ENCODE data around the gene ADAMTSL1. TPM values are rescaled to one million over a fixed set of nuclear protein-coding genes. Genes with fewer than 3 reads are reported as not detected.

The ADAMTSL1 gene
- total RNA-seq, 1 experiment from 2014 or later = not detected

DNA sequence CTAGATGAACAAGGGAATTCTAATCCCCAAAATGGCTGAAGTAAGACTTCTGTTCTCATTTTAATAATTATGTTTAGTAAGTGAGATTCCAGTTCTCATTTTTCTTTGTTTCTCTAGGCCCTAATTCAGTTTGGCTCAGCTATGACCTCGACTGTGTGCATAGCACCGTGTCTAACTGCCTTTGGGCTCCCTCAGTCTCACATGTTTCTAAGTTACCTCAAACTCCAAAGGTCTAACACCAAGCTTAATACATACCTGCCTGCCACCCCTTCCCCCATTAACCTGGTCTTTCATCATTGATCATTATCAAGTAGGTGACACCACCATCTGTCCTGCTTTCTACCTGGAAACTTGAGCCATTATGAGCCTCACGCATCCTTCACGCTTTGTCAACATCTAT lies 285.9 kb downstream of the ADAMTSL1 start:
- H3K27ac Mint-ChIP-seq (ENCODE audit: unreplicated experiment) = no peak overlapping the region
- CTCF ChIA-PET = no interaction called here

DNA sequence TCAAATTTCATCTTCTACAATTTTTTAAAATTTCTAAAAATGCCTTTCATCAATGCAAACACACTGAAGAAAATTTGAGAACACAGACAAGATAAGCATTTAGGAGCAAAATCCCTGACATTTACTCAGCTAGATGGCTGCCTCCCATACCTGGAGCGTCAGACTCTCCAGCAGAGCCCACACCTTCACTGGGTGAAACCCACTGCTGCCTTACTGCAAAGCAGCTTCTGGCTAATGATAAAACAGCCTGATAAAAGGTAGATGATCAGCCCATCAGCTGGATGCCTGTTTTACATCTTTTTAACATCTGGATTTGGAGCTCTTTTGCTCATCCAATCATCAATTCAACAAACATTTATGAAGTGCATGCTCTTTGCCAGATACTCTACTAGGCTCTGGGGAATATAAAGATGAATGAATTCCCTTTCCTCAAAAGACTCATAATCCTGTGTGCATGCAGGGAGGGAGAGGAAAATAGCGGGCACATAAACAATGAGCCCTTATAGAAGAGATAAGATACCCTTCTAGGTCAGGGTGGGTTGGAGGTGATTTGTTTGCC lies 287.9 kb downstream of the ADAMTSL1 start:
- TF ChIP-seq, protein P1, sequence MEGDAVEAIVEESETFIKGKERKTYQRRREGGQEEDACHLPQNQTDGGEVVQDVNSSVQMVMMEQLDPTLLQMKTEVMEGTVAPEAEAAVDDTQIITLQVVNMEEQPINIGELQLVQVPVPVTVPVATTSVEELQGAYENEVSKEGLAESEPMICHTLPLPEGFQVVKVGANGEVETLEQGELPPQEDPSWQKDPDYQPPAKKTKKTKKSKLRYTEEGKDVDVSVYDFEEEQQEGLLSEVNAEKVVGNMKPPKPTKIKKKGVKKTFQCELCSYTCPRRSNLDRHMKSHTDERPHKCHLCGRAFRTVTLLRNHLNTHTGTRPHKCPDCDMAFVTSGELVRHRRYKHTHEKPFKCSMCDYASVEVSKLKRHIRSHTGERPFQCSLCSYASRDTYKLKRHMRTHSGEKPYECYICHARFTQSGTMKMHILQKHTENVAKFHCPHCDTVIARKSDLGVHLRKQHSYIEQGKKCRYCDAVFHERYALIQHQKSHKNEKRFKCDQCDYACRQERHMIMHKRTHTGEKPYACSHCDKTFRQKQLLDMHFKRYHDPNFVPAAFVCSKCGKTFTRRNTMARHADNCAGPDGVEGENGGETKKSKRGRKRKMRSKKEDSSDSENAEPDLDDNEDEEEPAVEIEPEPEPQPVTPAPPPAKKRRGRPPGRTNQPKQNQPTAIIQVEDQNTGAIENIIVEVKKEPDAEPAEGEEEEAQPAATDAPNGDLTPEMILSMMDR (IDR thresholded peaks at IDR 0.05; ENCODE audit: unreplicated experiment) = no peak
- BruUV-seq (replicated peaks) = no TSS peak
- Mint-ChIP-seq H3K27ac (ENCODE audit: unreplicated experiment) (no peak overlapping the region), H3K4me1 (ENCODE audit: low read depth, unreplicated experiment) (no peaks in the 10 kb centered on the region), H3K4me3 (ENCODE audit: low read depth, unreplicated experiment) (no peak overlapping the region), H3K9me3 (ENCODE audit: low read depth, unreplicated experiment) (no peaks in the 10 kb centered on the region), H3K36me3 (ENCODE audit: insufficient read depth, unreplicated experiment) (no peaks in the 10 kb centered on the region), H3K27me3 (ENCODE audit: unreplicated experiment) (peaks cover 51% of the 10 kb centered on the region)
- intact Hi-C loops (cut with micrococcal nuclease; ENCODE audit: unreplicated experiment) = no loop called here
- DNase-seq = no peak
- CTCF ChIA-PET = no interaction called here

More for the DNA sequence above, 285.9 kb downstream of the ADAMTSL1 start:
- Mint-ChIP-seq H3K4me1 (ENCODE audit: low read depth, unreplicated experiment) (no peaks in the 10 kb centered on the region), H3K36me3 (ENCODE audit: insufficient read depth, unreplicated experiment) (no peaks in the 10 kb centered on the region), H3K9me3 (ENCODE audit: low read depth, unreplicated experiment) (no peaks in the 10 kb centered on the region), H3K4me3 (ENCODE audit: low read depth, unreplicated experiment) (no peak overlapping the region), H3K27me3 (ENCODE audit: unreplicated experiment) (peaks cover 35% of the 10 kb centered on the region)
- no peak for DNase-seq
- no TSS peak for BruUV-seq (replicated peaks)
- TF ChIP-seq, protein P1 (IDR thresholded peaks at IDR 0.05; ENCODE audit: unreplicated experiment) = no peak
- intact Hi-C loops (cut with micrococcal nuclease; ENCODE audit: unreplicated experiment) = no loop called here

DNA sequence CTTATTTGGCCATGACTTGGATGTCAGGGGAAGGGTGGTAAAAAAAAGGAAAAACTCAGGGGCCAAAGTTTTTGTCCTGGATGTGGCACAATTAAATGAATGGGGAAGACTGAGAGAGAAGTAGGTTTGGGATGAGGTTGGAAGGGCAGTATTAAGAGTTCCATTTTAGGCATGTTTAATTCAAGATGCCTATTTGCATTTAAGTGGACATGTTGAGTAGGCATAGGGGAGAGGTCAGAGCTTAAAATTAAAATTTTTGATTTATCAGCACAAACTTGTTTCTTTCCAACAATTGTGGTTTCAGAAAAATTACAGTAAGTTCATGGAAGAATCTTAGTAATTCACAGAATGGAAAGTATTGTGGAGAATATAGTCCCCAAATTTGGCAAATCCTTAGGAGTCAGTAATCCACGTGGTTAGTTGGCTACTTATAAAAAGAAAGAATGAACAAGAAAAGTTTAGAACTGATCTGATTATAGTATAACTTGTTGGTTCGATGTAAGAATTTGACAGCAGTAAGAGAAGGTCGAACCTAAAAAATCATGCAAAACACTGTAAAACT lies 293.1 kb downstream of the ADAMTSL1 start:
- Mint-ChIP-seq H3K4me1 (ENCODE audit: low read depth, unreplicated experiment) (no peaks in the 10 kb centered on the region), H3K27ac (ENCODE audit: unreplicated experiment) (no peak overlapping the region), H3K36me3 (ENCODE audit: insufficient read depth, unreplicated experiment) (no peaks in the 10 kb centered on the region), H3K4me3 (ENCODE audit: low read depth, unreplicated experiment) (no peak overlapping the region), H3K27me3 (ENCODE audit: unreplicated experiment) (peaks cover 58% of the 10 kb centered on the region), H3K9me3 (ENCODE audit: low read depth, unreplicated experiment) (no peaks in the 10 kb centered on the region)
- intact Hi-C loops (cut with micrococcal nuclease; ENCODE audit: unreplicated experiment) = no loop called here
- DNase-seq = no peak
- CTCF ChIA-PET = no interaction called here
- no TSS peak for BruUV-seq (replicated peaks)
- TF ChIP-seq, protein P1 (IDR thresholded peaks at IDR 0.05; ENCODE audit: unreplicated experiment) = no peak

DNA sequence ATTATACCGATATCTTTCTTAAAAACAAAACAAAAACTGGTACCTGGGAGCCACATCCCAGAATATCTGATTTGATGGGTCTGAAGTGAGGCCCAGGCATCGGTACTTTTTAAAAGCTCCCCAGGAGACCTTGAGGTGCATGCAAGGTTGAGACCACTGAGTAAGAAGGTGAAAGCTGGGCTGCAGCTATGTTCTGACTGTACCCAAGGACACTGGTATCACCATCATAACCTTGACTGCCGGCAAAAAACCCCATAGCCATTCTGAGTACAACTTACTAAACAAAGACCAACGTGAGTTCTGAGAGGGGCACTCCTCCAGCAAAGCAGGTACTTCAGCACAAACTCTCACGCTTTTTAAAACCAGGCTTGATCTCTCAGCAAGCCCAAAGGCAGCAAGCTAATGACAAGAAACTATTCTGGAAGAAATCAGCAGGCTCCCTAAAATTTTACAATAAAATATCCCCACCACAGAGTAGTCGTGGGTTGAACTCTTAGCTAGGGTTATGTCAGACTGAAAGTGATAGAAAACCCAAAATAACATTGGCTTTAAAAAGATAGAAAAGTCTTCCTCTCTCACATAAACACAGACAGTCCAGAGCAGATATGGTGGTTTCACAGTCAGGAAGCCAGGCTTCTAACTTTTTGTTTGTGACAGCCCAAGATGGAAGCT lies 295.1 kb downstream of the ADAMTSL1 start:
- Mint-ChIP-seq H3K27ac (ENCODE audit: unreplicated experiment) (no peak overlapping the region), H3K36me3 (ENCODE audit: insufficient read depth, unreplicated experiment) (no peaks in the 10 kb centered on the region), H3K9me3 (ENCODE audit: low read depth, unreplicated experiment) (no peaks in the 10 kb centered on the region), H3K4me3 (ENCODE audit: low read depth, unreplicated experiment) (no peak overlapping the region), H3K4me1 (ENCODE audit: low read depth, unreplicated experiment) (no peaks in the 10 kb centered on the region), H3K27me3 (ENCODE audit: unreplicated experiment) (peaks cover 57% of the 10 kb centered on the region)
- intact Hi-C loops (cut with micrococcal nuclease; ENCODE audit: unreplicated experiment) = no loop called here
- CTCF ChIA-PET = no interaction called here
- no TSS peak for BruUV-seq (replicated peaks)
- DNase-seq = no peak
- TF ChIP-seq, protein P1 (IDR thresholded peaks at IDR 0.05; ENCODE audit: unreplicated experiment) = no peak
